ENCODE measurements around the gene SPEG. TPM values are rescaled to one million over a fixed set of nuclear protein-coding genes. Genes with fewer than 3 reads are reported as not detected.

Gene SPEG
- total RNA-seq, 2 experiments from 2014 or later, result 0.46 TPM; not detected in 1

DNA sequence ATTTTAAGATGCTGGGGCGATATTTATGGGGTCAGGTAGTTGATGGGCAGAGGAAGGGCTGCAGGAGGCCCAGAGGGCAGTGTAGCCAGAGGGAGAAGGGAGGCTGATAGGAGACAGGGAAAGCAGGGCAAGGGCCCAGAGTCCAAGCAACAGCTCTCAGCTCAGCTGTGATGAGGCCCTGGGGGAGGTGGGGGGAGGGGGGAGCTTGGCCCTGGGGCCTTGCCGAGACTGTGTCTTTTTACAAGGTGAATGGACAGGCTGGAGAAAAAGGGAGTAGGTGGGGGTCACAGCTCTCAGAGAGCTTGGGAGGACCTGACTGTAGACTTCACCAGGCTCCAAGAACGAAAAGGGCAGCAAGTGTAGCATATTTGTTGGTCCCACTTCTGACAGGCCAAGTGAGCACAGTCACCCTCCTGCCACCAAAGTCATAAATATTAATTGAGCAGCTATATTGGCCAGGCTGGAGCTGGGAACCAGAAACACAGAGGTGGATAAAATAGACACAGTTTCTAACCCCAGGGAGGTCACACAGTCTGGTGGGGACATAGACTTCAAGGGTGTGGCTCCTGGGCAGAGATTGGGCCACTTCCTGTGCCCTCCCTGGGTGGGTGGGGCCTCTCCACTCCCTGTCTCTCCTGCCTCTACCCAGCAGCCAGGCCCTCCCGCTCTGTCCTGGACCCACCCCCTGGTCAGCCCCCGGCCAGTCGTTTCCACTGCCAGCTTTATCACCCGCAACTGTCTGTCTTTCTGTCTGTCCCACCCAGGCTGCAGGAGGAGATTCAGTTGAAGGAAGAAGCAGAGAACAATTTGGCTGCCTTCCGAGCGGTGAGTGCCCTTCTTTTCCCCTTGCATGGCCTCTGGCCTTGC, 15.1 kb upstream of the SPEG start:
- H3K4me1 ChIP-seq (ENCODE audit: insufficient read depth, low read length, poor library complexity, severe bottlenecking), result no peaks in the 10 kb centered on the region
- ChIA-PET POLR2A (no interaction called here), CTCF (ENCODE audit: unreplicated experiment) (no interaction called here)
- H3K36me3 ChIP-seq (ENCODE audit: insufficient read depth, low read length), result no peaks in the 10 kb centered on the region
- intact Hi-C loops (cut with micrococcal nuclease; ENCODE audit: unreplicated experiment), result no loop called here
- no peak overlapping the region for H2AFZ ChIP-seq (ENCODE audit: low read length)
- no peaks in the 10 kb centered on the region for H3K9me3 ChIP-seq (ENCODE audit: low read length)
- no peaks in the 10 kb centered on the region for H3K79me2 ChIP-seq (ENCODE audit: insufficient read depth, low read depth, low read length)
- BruUV-seq (replicated peaks), result no TSS peak
- H3K4me2 ChIP-seq (ENCODE audit: low read length), result no peak overlapping the region
- no peaks in the 10 kb centered on the region for H3K9me2 ChIP-seq (ENCODE audit: insufficient read depth, low read length)
- H3K27ac ChIP-seq (ENCODE audit: low read depth, low read length, poor library complexity, severe bottlenecking), result no peak overlapping the region
- no peak overlapping the region for H3K4me3 ChIP-seq (ENCODE audit: low read depth, low read length, poor library complexity, severe bottlenecking)
- no peaks in the 10 kb centered on the region for H4K20me1 ChIP-seq (ENCODE audit: insufficient read depth, low read length)
- DNase-seq (ENCODE audit: low spot score), result no peak
- TF ChIP-seq EZH2phosphoT487 (IDR thresholded peaks at IDR 0.05; ENCODE audit: borderline replicate concordance, low read depth, low read length) (no peak), CTCF (conservative IDR thresholded peaks at IDR 0.05; ENCODE audit: low read length) (no peak)

DNA sequence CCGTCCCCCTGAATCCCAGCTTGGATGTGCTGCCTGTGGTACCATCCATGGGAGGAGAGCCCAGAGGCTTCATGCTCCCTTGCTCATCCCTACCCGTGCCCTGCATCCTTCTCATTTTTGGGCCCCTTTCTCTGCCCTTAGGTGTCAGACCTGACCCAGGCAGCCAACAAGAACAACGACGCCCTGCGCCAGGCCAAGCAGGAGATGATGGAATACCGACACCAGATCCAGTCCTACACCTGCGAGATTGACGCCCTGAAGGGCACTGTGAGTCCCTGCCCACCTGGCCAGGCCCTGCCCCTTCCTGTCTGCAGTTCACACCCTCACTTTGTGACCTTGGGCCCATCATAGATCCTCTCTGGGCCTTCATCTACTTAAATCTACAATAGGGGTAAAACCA, 14.0 kb upstream of the SPEG start:
- BruUV-seq (replicated peaks), result no TSS peak
- DNase-seq (ENCODE audit: low spot score), result no peak
- intact Hi-C loops (cut with micrococcal nuclease; ENCODE audit: unreplicated experiment), result no loop called here
- H3K4me1 ChIP-seq (ENCODE audit: insufficient read depth, low read length, poor library complexity, severe bottlenecking), result no peaks in the 10 kb centered on the region
- no peak for TF ChIP-seq EZH2phosphoT487 (IDR thresholded peaks at IDR 0.05; ENCODE audit: borderline replicate concordance, low read depth, low read length)
- TF ChIP-seq CTCF (conservative IDR thresholded peaks at IDR 0.05; ENCODE audit: low read length), result no peak
- no peak overlapping the region for H3K4me2 ChIP-seq (ENCODE audit: low read length)
- POLR2A ChIA-PET, result no interaction called here
- no peaks in the 10 kb centered on the region for H3K9me3 ChIP-seq (ENCODE audit: low read length)
- no peaks in the 10 kb centered on the region for H3K36me3 ChIP-seq (ENCODE audit: insufficient read depth, low read length)
- H2AFZ ChIP-seq (ENCODE audit: low read length), result no peak overlapping the region
- CTCF ChIA-PET (ENCODE audit: unreplicated experiment), result no interaction called here
- H3K79me2 ChIP-seq (ENCODE audit: insufficient read depth, low read depth, low read length), result no peaks in the 10 kb centered on the region
- no peaks in the 10 kb centered on the region for H4K20me1 ChIP-seq (ENCODE audit: insufficient read depth, low read length)
- no peaks in the 10 kb centered on the region for H3K9me2 ChIP-seq (ENCODE audit: insufficient read depth, low read length)
- no peak overlapping the region for H3K4me3 ChIP-seq (ENCODE audit: low read depth, low read length, poor library complexity, severe bottlenecking)
- no peak overlapping the region for H3K27ac ChIP-seq (ENCODE audit: low read depth, low read length, poor library complexity, severe bottlenecking)

GRCh38 chr2:219421323-219421722, 13.3 kb upstream of the SPEG start:
- ChIA-PET POLR2A (interaction anchor here (0.6 kb wide), 1 partner anchor 70 kb away, joined by 3 read pairs; no protein-coding TSS in a partner anchor), CTCF (ENCODE audit: unreplicated experiment) (no interaction called here)
- no peaks in the 10 kb centered on the region for H3K79me2 ChIP-seq (ENCODE audit: insufficient read depth, low read depth, low read length)
- no peaks in the 10 kb centered on the region for H3K36me3 ChIP-seq (ENCODE audit: insufficient read depth, low read length)
- H3K9me3 ChIP-seq (ENCODE audit: low read length), result no peaks in the 10 kb centered on the region
- intact Hi-C loops (cut with micrococcal nuclease; ENCODE audit: unreplicated experiment), result no loop called here
- H2AFZ ChIP-seq (ENCODE audit: low read length), result no peak overlapping the region
- H3K4me3 ChIP-seq (ENCODE audit: low read depth, low read length, poor library complexity, severe bottlenecking), result no peak overlapping the region
- H4K20me1 ChIP-seq (ENCODE audit: insufficient read depth, low read length), result no peaks in the 10 kb centered on the region
- DNase-seq (ENCODE audit: low spot score), result no peak
- H3K27ac ChIP-seq (ENCODE audit: low read depth, low read length, poor library complexity, severe bottlenecking), result no peak overlapping the region
- no peak overlapping the region for H3K4me2 ChIP-seq (ENCODE audit: low read length)
- H3K9me2 ChIP-seq (ENCODE audit: insufficient read depth, low read length), result no peaks in the 10 kb centered on the region
- TF ChIP-seq EZH2phosphoT487 (IDR thresholded peaks at IDR 0.05; ENCODE audit: borderline replicate concordance, low read depth, low read length) (no peak), CTCF (conservative IDR thresholded peaks at IDR 0.05; ENCODE audit: low read length) (no peak)
- no peaks in the 10 kb centered on the region for H3K4me1 ChIP-seq (ENCODE audit: insufficient read depth, low read length, poor library complexity, severe bottlenecking)
- no TSS peak for BruUV-seq (replicated peaks)
